ENCODE measurements around the gene GRAMD1A.
A peak's percentile ranks its signal among the peaks of the same experiment; 100 is the strongest.

The GRAMD1A gene

DNA sequence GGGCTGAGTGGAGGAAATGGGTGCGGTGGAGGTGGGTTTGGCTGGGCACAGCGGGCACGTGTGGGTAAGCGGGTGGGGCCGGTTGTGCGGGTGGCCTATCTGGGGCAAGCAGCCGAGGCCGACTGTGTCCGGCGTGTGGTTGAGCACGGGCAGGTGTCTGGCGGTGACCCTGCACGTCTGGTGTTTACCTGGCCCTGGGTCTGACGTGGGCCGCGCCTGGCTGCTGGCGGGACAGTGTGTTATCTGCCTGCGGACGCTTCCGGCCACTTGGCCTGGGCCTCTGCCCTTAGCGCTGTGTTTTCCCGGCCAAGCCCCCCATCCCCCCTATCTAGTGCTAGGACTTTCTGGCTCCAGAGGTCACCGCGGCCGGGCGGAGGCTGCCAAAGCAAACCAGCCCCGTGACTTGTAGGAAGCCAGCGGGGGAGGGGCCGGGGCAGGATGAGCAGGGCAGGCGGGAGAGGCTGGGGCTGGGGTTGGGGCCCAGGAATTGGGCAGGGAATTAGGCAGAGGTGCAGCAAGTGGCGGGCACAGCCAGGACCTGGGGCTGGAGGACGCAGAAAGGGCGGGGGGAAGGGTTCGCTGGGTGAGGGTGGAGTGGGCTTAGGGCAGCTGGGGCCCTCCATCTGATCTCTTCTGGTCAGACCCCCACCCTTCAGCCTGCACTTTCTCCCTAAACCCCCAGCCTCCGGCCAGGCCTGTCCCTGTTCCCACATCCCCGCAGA, 40.9 kb downstream of the GRAMD1A start:
- H3K36me3 ChIP-seq (ENCODE audit: control insufficient read depth in 2 of 2, insufficient read depth in 1 of 2, low read length in 2 of 2): peaks cover 0 to 3% of the 10 kb centered on the region in 2 experiments; a peak in 1 of 3 replicates
- ChIA-PET CTCF (no interaction called here), POLR2A (no interaction called here)

DNA sequence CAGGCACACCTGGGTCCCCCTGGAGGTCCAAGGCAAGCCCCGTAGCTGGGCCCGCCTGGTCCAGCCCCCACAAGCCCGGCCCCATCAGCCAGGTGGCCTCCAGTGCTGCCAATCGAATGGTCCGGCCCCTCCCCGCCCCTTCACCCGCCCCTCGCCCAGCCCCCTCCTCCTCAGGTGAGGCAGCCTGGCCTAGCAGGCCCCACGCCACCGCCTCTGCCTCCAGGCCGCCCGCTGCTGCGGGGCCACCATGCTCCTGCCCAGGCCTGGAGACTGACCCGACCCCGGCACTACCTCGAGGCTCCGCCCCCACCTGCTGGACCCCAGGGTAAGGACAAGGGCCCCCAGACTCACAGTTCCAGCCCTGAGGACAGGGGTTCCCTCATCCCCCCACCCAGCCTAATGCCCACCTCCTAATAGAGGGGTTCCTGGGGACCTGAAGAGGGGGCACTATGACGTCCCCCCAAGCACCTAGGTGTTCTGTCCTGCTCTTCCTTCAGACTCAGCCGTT, 41.5 kb downstream of the GRAMD1A start, which contains the start of gene HPN:
Gene HPN (plus strand): TSS at position 174 of the 508 bp plus-strand sequence. CDS start 786 bp downstream, outside the sequence.
- Histone ChIP-seq H3K36me3 (ENCODE audit: control insufficient read depth in 2 of 2, insufficient read depth in 1 of 2, low read length in 2 of 2) (no peaks in the 10 kb centered on the region; a peak in 1 of 3 replicates), H3K4me3 (ENCODE audit: low read depth, low read length) (no peak within 1 kb of the TSS), H3K4me1 (ENCODE audit: control insufficient read depth, insufficient read depth, low read length) (no peaks in the 10 kb centered on the region), H3K9me3 (ENCODE audit: control insufficient read depth, insufficient read depth, low read depth, low read length) (no peaks in the 10 kb centered on the region), H3K27ac (ENCODE audit: extremely low read depth, low read depth, low read length) (no peak within 1 kb of the TSS)
- CTCF ChIA-PET: interaction anchor here (7.3 to 8.7 kb wide), 2 partner anchors 14 to 95 kb away, joined by 74 to 193 read pairs; partner anchors contain the start of genes FXYD1 and LGI4
- TF ChIP-seq KLF16 (tag by site-specific recombination; IDR thresholded peaks at IDR 0.05) (no peak), SP3 (tag by site-specific recombination; IDR thresholded peaks at IDR 0.05) (peak; percentile 31), ZNF423 (tag by site-specific recombination; IDR thresholded peaks at IDR 0.05) (no peak), ZNF239 (tag by site-specific recombination; IDR thresholded peaks at IDR 0.05) (no peak), TRIM28 (IDR thresholded peaks at IDR 0.05; ENCODE audit: borderline replicate concordance, low read length) (no peak), SP2 (tag by site-specific recombination; IDR thresholded peaks at IDR 0.05) (0 out of 2 replicates have a peak, but pooled peaks have one; percentile 30), ZNF558 (tag by site-specific recombination; IDR thresholded peaks at IDR 0.05) (no peak), ZNF138 (tag by site-specific recombination; IDR thresholded peaks at IDR 0.05; ENCODE audit: borderline replicate concordance) (no peak), ZNF146 (tag by site-specific recombination; IDR thresholded peaks at IDR 0.05) (no peak), ZNF112 (tag by site-specific recombination; IDR thresholded peaks at IDR 0.05) (no peak), KLF8 (tag by site-specific recombination; IDR thresholded peaks at IDR 0.05) (0 out of 2 replicates have a peak, but pooled peaks have one; percentile 6), ZFP69B (tag by site-specific recombination; IDR thresholded peaks at IDR 0.05) (no peak), KLF10 (tag by site-specific recombination; IDR thresholded peaks at IDR 0.05) (no peak)
- TF ChIP-seq, protein P1, sequence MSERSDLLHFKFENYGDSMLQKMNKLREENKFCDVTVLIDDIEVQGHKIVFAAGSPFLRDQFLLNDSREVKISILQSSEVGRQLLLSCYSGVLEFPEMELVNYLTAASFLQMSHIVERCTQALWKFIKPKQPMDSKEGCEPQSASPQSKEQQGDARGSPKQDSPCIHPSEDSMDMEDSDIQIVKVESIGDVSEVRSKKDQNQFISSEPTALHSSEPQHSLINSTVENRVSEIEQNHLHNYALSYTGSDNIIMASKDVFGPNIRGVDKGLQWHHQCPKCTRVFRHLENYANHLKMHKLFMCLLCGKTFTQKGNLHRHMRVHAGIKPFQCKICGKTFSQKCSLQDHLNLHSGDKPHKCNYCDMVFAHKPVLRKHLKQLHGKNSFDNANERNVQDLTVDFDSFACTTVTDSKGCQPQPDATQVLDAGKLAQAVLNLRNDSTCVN (tag by site-specific recombination; optimal IDR thresholded peaks at IDR 0.05): no peak
- POLR2A ChIA-PET: no interaction called here

More for the DNA sequence above, 40.9 kb downstream of the GRAMD1A start:
- TF ChIP-seq KLF8 (tag by site-specific recombination; IDR thresholded peaks at IDR 0.05): peak; percentile 4; the same call in 1 of the 2 replicates
- TF ChIP-seq ZBTB8A (tag by site-specific recombination; IDR thresholded peaks at IDR 0.05): 0 out of 2 replicates have a peak, but pooled peaks have one; percentile 23
- no peak for TF ChIP-seq ZNF174 (tag by site-specific recombination; IDR thresholded peaks at IDR 0.05)
- TF ChIP-seq, protein P2, sequence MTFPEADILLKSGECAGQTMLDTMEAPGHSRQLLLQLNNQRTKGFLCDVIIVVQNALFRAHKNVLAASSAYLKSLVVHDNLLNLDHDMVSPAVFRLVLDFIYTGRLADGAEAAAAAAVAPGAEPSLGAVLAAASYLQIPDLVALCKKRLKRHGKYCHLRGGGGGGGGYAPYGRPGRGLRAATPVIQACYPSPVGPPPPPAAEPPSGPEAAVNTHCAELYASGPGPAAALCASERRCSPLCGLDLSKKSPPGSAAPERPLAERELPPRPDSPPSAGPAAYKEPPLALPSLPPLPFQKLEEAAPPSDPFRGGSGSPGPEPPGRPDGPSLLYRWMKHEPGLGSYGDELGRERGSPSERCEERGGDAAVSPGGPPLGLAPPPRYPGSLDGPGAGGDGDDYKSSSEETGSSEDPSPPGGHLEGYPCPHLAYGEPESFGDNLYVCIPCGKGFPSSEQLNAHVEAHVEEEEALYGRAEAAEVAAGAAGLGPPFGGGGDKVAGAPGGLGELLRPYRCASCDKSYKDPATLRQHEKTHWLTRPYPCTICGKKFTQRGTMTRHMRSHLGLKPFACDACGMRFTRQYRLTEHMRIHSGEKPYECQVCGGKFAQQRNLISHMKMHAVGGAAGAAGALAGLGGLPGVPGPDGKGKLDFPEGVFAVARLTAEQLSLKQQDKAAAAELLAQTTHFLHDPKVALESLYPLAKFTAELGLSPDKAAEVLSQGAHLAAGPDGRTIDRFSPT (tag by site-specific recombination; IDR thresholded peaks at IDR 0.05): peak; percentile 98
- TF ChIP-seq, protein P3, sequence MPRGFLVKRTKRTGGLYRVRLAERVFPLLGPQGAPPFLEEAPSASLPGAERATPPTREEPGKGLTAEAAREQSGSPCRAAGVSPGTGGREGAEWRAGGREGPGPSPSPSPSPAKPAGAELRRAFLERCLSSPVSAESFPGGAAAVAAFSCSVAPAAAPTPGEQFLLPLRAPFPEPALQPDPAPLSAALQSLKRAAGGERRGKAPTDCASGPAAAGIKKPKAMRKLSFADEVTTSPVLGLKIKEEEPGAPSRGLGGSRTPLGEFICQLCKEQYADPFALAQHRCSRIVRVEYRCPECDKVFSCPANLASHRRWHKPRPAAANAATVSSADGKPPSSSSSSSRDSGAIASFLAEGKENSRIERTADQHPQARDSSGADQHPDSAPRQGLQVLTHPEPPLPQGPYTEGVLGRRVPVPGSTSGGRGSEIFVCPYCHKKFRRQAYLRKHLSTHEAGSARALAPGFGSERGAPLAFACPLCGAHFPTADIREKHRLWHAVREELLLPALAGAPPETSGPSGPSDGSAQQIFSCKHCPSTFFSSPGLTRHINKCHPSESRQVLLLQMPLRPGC (tag by site-specific recombination; IDR thresholded peaks at IDR 0.05): no peak
- TF ChIP-seq, protein P4, sequence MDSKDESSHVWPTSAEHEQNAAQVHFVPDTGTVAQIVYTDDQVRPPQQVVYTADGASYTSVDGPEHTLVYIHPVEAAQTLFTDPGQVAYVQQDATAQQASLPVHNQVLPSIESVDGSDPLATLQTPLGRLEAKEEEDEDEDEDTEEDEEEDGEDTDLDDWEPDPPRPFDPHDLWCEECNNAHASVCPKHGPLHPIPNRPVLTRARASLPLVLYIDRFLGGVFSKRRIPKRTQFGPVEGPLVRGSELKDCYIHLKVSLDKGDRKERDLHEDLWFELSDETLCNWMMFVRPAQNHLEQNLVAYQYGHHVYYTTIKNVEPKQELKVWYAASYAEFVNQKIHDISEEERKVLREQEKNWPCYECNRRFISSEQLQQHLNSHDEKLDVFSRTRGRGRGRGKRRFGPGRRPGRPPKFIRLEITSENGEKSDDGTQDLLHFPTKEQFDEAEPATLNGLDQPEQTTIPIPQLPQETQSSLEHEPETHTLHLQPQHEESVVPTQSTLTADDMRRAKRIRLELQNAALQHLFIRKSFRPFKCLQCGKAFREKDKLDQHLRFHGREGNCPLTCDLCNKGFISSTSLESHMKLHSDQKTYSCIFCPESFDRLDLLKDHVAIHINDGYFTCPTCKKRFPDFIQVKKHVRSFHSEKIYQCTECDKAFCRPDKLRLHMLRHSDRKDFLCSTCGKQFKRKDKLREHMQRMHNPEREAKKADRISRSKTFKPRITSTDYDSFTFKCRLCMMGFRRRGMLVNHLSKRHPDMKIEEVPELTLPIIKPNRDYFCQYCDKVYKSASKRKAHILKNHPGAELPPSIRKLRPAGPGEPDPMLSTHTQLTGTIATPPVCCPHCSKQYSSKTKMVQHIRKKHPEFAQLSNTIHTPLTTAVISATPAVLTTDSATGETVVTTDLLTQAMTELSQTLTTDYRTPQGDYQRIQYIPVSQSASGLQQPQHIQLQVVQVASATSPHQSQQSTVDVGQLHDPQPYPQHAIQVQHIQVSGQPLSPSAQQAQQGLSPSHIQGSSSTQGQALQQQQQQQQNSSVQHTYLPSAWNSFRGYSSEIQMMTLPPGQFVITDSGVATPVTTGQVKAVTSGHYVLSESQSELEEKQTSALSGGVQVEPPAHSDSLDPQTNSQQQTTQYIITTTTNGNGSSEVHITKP (tag by site-specific recombination; IDR thresholded peaks at IDR 0.05): 0 out of 2 replicates have a peak, but pooled peaks have one; percentile 28
- Histone ChIP-seq H3K4me3 (ENCODE audit: low read depth, low read length) (no peak overlapping the region), H3K27ac (ENCODE audit: extremely low read depth, low read depth, low read length) (no peak overlapping the region), H3K4me1 (ENCODE audit: control insufficient read depth, insufficient read depth, low read length) (no peaks in the 10 kb centered on the region), H3K9me3 (ENCODE audit: control insufficient read depth, insufficient read depth, low read depth, low read length) (no peaks in the 10 kb centered on the region)
